Astrocyte (in vitro differentiated cells and primary cell): ENCODE data around the gene TRIM44.

Source experiments
- CTCF ChIP-seq: IDR thresholded peaks from 2 replicates; pipeline ENCODE4 v1.5.1; 2011; ENCODE audit warnings: low read depth, mild to moderate bottlenecking, inconsistent platforms, low read length, moderate library complexity; ENCODE audit not compliant: insufficient read depth
- EZH2 ChIP-seq: IDR thresholded peaks from 2 replicates; pipeline ENCODE4 v1.6.1; 2012; ENCODE audit warnings: mild to moderate bottlenecking, low read length, inconsistent platforms; ENCODE audit not compliant: insufficient read depth

GRCh38 chr11:35791088-35791958 lies 128.7 kb downstream of the TRIM44 start:
- TF ChIP-seq EZH2 = no peak
- TF ChIP-seq CTCF = no peak
